HCT116 (cell line): Measurements from ENCODE around the gene GABARAPL1. TPM values are rescaled to one million over a fixed set of nuclear protein-coding genes. Genes with fewer than 3 reads are reported as not detected.

Source experiments
- ATAC-seq: fragments of 200-7000 bp; cut with Tn5 transposase; 2 replicates; pipeline ENCODE4 v1.9.1; 2020; ENCODE audit warnings: mild to moderate bottlenecking, moderate library complexity
- BruUV-seq: library from RNA; stranded (reverse); fragments of 400-500 nt; replicated peaks from 2 replicates; lab custom pipeline; 2021; lab: Mats Ljungman, UMichigan
- CTCF ChIA-PET: fragments of 300-600 bp; sonication (Branson Sonifier 250); formaldehyde crosslinking; loops from one replicate; lab custom pipeline; 2021; ENCODE audit warnings: antibody characterized with exemption; lab: Charles Lee
- POLR2A ChIA-PET: fragments of 300-600, 350-600 bp; sonication (Branson Sonifier 250); formaldehyde crosslinking; loops from one replicate; lab custom pipeline; 2021; ENCODE audit warnings: antibody characterized with exemption; lab: Charles Lee
- RAD21 ChIA-PET, 2 experiments: fragments of 300-600 bp; sonication (Branson Sonifier 250); formaldehyde crosslinking; loops; one replicate each; lab custom pipeline; 2023; ENCODE audit warnings: low total read pairs in 2 of 2; ENCODE audit not compliant: uncharacterized antibody in 2 of 2, unreplicated experiment in 2 of 2, low non-redundant PET in 1 of 2; lab: Charles Lee
- DNase-seq: peaks from one replicate; pipeline ENCODE4 v3.0.0-alpha.2; 2010; ENCODE audit warnings: low read depth, low spot score
- H2AFZ ChIP-seq: fragments of 200-600 bp; shearing (Covaris generic), sonication (generic); 2 replicates; pipeline ENCODE4 v1.6.1; 2017; ENCODE audit warnings: low read depth, mixed run types, mixed read lengths, antibody characterized with exemption, low read length; ENCODE audit not compliant: poor library complexity, severe bottlenecking
- H3K27ac ChIP-seq: 2 replicates; pipeline ENCODE4 v1.5.1; 2012; ENCODE audit warnings: low read depth, low read length
- H3K27me3 ChIP-seq: fragments of 200-600 bp; sonication (generic); 2 replicates; pipeline ENCODE4 v1.6.1; 2016; ENCODE audit warnings: mixed run types, low read length, mixed read lengths; ENCODE audit not compliant: insufficient read depth
- H3K36me3 ChIP-seq, 2 experiments: fragments of 200-500 bp in 1 of 2; fragments of 200-600 bp in 1 of 2; sonication (Bioruptor generic) in 1 of 2; sonication (generic) in 1 of 2; 2 replicates each; pipeline versions ENCODE4 v1.5.1 to v1.6.1; 2014 to 2016; ENCODE audit warnings: low read length in 2 of 2, inconsistent platforms in 1 of 2, mixed read lengths in 1 of 2, mixed run types in 1 of 2; ENCODE audit not compliant: insufficient read depth in 2 of 2, control insufficient read depth in 1 of 2
- H3K4me1 ChIP-seq, 2 experiments: fragments of 200-600 bp in 1 of 2; sonication (generic) in 1 of 2; 2 replicates each; pipeline versions ENCODE4 v1.5.1 to v1.6.1; 2012 to 2017; ENCODE audit warnings: low read length in 2 of 2, inconsistent platforms in 1 of 2, mild to moderate bottlenecking in 1 of 2, mixed read lengths in 1 of 2, mixed run types in 1 of 2, moderate library complexity in 1 of 2; ENCODE audit not compliant: insufficient read depth in 2 of 2, control insufficient read depth in 1 of 2
- H3K4me2 ChIP-seq: fragments of 200-600 bp; sonication (generic); 2 replicates; pipeline ENCODE4 v1.6.1; 2017; ENCODE audit warnings: mixed run types, low read length, mixed read lengths
- H3K4me3 ChIP-seq, 2 experiments: fragments of 200-600 bp in 1 of 2; sonication (generic) in 1 of 2; replicated peaks in 1 of 2; 2 replicates each; pipeline ENCODE4 v1.5.1; 2011 to 2016; ENCODE audit warnings: low read length in 2 of 2, control low read depth in 1 of 2, low read depth in 1 of 2, mild to moderate bottlenecking in 1 of 2, mixed read lengths in 1 of 2, mixed run types in 1 of 2
- H3K79me2 ChIP-seq: fragments of 200-600 bp; sonication (generic); 2 replicates; pipeline ENCODE4 v1.6.1; 2017; ENCODE audit warnings: mild to moderate bottlenecking, mixed run types, low read length, moderate library complexity, mixed read lengths; ENCODE audit not compliant: insufficient read depth
- H3K9ac ChIP-seq: fragments of 200-600 bp; sonication (generic); 2 replicates; pipeline ENCODE4 v1.6.1; 2016; ENCODE audit warnings: low read length, mixed read lengths
- H3K9me2 ChIP-seq: fragments of 200-600 bp; sonication (generic), shearing (Covaris generic); 2 replicates; pipeline ENCODE4 v1.6.1; 2017; ENCODE audit warnings: mixed run types, mild to moderate bottlenecking, moderate library complexity; ENCODE audit not compliant: insufficient read depth
- H3K9me3 ChIP-seq, 2 experiments: fragments of 200-500 bp in 1 of 2; fragments of 200-600 bp in 1 of 2; sonication (Bioruptor generic) in 1 of 2; sonication (generic) in 1 of 2; 2 replicates each; pipeline ENCODE4 v1.6.1; 2014 to 2017; ENCODE audit warnings: low read length in 2 of 2, mixed read lengths in 2 of 2, inconsistent platforms in 1 of 2, low read depth in 1 of 2, mild to moderate bottlenecking in 1 of 2, mixed run types in 1 of 2, moderate library complexity in 1 of 2; ENCODE audit not compliant: control insufficient read depth in 1 of 2, insufficient read depth in 1 of 2
- H4K20me1 ChIP-seq: fragments of 200-600 bp; sonication (generic), shearing (Covaris generic); 2 replicates; pipeline ENCODE4 v1.6.1; 2017; ENCODE audit warnings: mixed run types, mild to moderate bottlenecking, moderate library complexity; ENCODE audit not compliant: insufficient read depth
- CEBPB ChIP-seq: IDR thresholded peaks from 2 replicates; pipeline ENCODE4 v1.6.1; 2012; ENCODE audit warnings: low read depth
- EGR1 ChIP-seq: IDR thresholded peaks from 2 replicates; pipeline ENCODE4 v1.6.1; 2012; ENCODE audit warnings: low read depth
- ELF1 ChIP-seq: IDR thresholded peaks from 2 replicates; pipeline ENCODE4 v1.6.1; 2012; ENCODE audit warnings: low read depth, borderline replicate concordance
- EZH2 ChIP-seq: fragments of 200-600 bp; sonication (generic); IDR thresholded peaks from 2 replicates; pipeline ENCODE4 v1.6.1; 2017; ENCODE audit warnings: antibody characterized with exemption, mixed run types
- FOSL1 ChIP-seq: IDR thresholded peaks from 2 replicates; pipeline ENCODE4 v1.6.1; 2012; ENCODE audit warnings: low read depth
- JUND ChIP-seq: IDR thresholded peaks from 2 replicates; pipeline ENCODE4 v1.6.1; 2012
- POLR2A ChIP-seq: IDR thresholded peaks from 2 replicates; pipeline ENCODE4 v1.7.0; 2011; ENCODE audit warnings: borderline replicate concordance; ENCODE audit not compliant: insufficient read depth, insufficient read length; ENCODE audit errors: extremely low read depth
- RAD21 ChIP-seq: IDR thresholded peaks from 2 replicates; pipeline ENCODE4 v1.6.1; 2012; ENCODE audit warnings: low read depth, mild to moderate bottlenecking
- SIN3A ChIP-seq: IDR thresholded peaks from 2 replicates; pipeline ENCODE4 v1.6.1; 2012; ENCODE audit warnings: low read depth
- SRF ChIP-seq: IDR thresholded peaks from 2 replicates; pipeline ENCODE4 v1.6.1; 2012; ENCODE audit warnings: low read depth
- TCF7L2 ChIP-seq: IDR thresholded peaks from 2 replicates; pipeline ENCODE4 v1.7.0; 2011; ENCODE audit warnings: borderline replicate concordance, inconsistent platforms; ENCODE audit not compliant: insufficient read depth, insufficient read length; ENCODE audit errors: extremely low read depth
- YY1 ChIP-seq: IDR thresholded peaks from 2 replicates; pipeline ENCODE4 v1.6.1; 2011; ENCODE audit warnings: low read length, low read depth, moderate library complexity, mild to moderate bottlenecking; ENCODE audit not compliant: insufficient replicate concordance; ENCODE audit errors: extremely low read depth
- intact Hi-C: fragments of 100-400 bp; cut with micrococcal nuclease; formaldehyde crosslinking; loops from 2 replicates; pipeline ENCODE4 v1.10.0; 2022
- total RNA-seq: library from RNA; stranded (reverse); gene quantifications from one replicate; pipeline ENCODE4 v1.2.1, GENCODE V29; 2021; ENCODE audit not compliant: unreplicated experiment
- TF ChIP-seq, protein P1 (sequence below): IDR thresholded peaks from 2 replicates; pipeline ENCODE4 v1.6.1; 2011; ENCODE audit warnings: mild to moderate bottlenecking, low read length, moderate library complexity; ENCODE audit not compliant: insufficient replicate concordance; ENCODE audit errors: extremely low read depth
- TF ChIP-seq, protein P2 (sequence below): IDR thresholded peaks from 2 replicates; pipeline ENCODE4 v1.6.1; 2012; ENCODE audit warnings: low read depth
- TF ChIP-seq, protein P3 (sequence below): IDR thresholded peaks from 2 replicates; pipeline ENCODE4 v1.6.1; 2012
- TF ChIP-seq, protein P4 (sequence below): IDR thresholded peaks from 2 replicates; pipeline ENCODE4 v1.6.1; 2012
- TF ChIP-seq, protein P5 (sequence below), 3 experiments: fragments of 200-600 bp in 1 of 3; sonication (generic) in 1 of 3; IDR thresholded peaks in 2 of 3; conservative IDR thresholded peaks in 1 of 3; 2 replicates each; pipeline ENCODE4 v1.5.1; 2012 to 2017; ENCODE audit warnings: low read depth in 2 of 3, low read length in 2 of 3, antibody characterized with exemption in 1 of 3, borderline replicate concordance in 1 of 3, control low read depth in 1 of 3, mild to moderate bottlenecking in 1 of 3, mixed read lengths in 1 of 3, mixed run types in 1 of 3, moderate library complexity in 1 of 3; ENCODE audit not compliant: insufficient read depth in 1 of 3

Gene GABARAPL1
- total RNA-seq, 1 experiment from 2014 or later, result 35.5 TPM

DNA sequence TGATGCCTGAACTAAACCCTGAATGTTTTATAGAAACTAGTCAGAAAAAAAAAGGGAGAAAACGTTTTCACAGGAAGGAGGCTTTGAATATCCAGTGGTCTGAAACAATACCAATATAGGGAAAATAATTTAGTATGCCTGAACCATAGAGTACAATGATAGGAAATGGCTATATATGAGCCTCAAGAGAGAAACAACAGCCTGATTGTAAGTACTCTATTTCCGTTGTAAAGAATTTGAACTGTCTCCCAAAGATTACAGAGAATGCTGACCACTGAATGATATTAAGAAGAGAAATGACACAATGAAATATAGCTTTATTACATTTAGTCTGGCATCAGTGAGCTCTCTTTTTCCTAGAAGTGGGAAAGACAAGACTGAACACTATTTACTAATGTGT lies 5.5 kb upstream of the GABARAPL1 start:
- no peak overlapping the region for H3K4me3 ChIP-seq
- no peak overlapping the region for H3K27ac ChIP-seq
- peaks cover 9 to 32% of the 10 kb centered on the region in 2 experiments; a peak in 3 of 4 replicates for H3K4me1 ChIP-seq
- H3K9me3 ChIP-seq, result no peaks in the 10 kb centered on the region
- ChIA-PET CTCF (no interaction called here), POLR2A (interaction anchor here (0.6 kb wide), 1 partner anchor 50 kb away, joined by 3 read pairs; no protein-coding TSS in a partner anchor), RAD21 (no interaction called here)
- intact Hi-C loops, result no loop called here
- TF ChIP-seq, protein P1, sequence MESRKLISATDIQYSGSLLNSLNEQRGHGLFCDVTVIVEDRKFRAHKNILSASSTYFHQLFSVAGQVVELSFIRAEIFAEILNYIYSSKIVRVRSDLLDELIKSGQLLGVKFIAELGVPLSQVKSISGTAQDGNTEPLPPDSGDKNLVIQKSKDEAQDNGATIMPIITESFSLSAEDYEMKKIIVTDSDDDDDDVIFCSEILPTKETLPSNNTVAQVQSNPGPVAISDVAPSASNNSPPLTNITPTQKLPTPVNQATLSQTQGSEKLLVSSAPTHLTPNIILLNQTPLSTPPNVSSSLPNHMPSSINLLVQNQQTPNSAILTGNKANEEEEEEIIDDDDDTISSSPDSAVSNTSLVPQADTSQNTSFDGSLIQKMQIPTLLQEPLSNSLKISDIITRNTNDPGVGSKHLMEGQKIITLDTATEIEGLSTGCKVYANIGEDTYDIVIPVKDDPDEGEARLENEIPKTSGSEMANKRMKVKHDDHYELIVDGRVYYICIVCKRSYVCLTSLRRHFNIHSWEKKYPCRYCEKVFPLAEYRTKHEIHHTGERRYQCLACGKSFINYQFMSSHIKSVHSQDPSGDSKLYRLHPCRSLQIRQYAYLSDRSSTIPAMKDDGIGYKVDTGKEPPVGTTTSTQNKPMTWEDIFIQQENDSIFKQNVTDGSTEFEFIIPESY, result no peak
- TF ChIP-seq, protein P2, sequence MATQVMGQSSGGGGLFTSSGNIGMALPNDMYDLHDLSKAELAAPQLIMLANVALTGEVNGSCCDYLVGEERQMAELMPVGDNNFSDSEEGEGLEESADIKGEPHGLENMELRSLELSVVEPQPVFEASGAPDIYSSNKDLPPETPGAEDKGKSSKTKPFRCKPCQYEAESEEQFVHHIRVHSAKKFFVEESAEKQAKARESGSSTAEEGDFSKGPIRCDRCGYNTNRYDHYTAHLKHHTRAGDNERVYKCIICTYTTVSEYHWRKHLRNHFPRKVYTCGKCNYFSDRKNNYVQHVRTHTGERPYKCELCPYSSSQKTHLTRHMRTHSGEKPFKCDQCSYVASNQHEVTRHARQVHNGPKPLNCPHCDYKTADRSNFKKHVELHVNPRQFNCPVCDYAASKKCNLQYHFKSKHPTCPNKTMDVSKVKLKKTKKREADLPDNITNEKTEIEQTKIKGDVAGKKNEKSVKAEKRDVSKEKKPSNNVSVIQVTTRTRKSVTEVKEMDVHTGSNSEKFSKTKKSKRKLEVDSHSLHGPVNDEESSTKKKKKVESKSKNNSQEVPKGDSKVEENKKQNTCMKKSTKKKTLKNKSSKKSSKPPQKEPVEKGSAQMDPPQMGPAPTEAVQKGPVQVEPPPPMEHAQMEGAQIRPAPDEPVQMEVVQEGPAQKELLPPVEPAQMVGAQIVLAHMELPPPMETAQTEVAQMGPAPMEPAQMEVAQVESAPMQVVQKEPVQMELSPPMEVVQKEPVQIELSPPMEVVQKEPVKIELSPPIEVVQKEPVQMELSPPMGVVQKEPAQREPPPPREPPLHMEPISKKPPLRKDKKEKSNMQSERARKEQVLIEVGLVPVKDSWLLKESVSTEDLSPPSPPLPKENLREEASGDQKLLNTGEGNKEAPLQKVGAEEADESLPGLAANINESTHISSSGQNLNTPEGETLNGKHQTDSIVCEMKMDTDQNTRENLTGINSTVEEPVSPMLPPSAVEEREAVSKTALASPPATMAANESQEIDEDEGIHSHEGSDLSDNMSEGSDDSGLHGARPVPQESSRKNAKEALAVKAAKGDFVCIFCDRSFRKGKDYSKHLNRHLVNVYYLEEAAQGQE, result no peak
- TF ChIP-seq EZH2 (no peak), TCF7L2 (no peak), FOSL1 (no peak), JUND (no peak), CEBPB (no peak), EGR1 (no peak), POLR2A (no peak), YY1 (no peak), RAD21 (no peak), ELF1 (no peak), SRF (no peak), SIN3A (no peak)
- TF ChIP-seq, protein P3, sequence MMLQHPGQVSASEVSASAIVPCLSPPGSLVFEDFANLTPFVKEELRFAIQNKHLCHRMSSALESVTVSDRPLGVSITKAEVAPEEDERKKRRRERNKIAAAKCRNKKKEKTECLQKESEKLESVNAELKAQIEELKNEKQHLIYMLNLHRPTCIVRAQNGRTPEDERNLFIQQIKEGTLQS, result no peak
- TF ChIP-seq, protein P4, sequence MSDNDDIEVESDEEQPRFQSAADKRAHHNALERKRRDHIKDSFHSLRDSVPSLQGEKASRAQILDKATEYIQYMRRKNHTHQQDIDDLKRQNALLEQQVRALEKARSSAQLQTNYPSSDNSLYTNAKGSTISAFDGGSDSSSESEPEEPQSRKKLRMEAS, result no peak
- TF ChIP-seq, protein P5, sequence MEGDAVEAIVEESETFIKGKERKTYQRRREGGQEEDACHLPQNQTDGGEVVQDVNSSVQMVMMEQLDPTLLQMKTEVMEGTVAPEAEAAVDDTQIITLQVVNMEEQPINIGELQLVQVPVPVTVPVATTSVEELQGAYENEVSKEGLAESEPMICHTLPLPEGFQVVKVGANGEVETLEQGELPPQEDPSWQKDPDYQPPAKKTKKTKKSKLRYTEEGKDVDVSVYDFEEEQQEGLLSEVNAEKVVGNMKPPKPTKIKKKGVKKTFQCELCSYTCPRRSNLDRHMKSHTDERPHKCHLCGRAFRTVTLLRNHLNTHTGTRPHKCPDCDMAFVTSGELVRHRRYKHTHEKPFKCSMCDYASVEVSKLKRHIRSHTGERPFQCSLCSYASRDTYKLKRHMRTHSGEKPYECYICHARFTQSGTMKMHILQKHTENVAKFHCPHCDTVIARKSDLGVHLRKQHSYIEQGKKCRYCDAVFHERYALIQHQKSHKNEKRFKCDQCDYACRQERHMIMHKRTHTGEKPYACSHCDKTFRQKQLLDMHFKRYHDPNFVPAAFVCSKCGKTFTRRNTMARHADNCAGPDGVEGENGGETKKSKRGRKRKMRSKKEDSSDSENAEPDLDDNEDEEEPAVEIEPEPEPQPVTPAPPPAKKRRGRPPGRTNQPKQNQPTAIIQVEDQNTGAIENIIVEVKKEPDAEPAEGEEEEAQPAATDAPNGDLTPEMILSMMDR (IDR thresholded peaks at IDR 0.05 in 2 of 3, conservative IDR thresholded peaks at IDR 0.05 in 1 of 3; ENCODE audit: borderline replicate concordance in 1 of 3, insufficient read depth in 1 of 3, low read depth in 2 of 3, low read length in 2 of 3), result no peak
- no peak overlapping the region for H2AFZ ChIP-seq
- H3K36me3 ChIP-seq, result no peaks in the 10 kb centered on the region
- H3K79me2 ChIP-seq, result no peaks in the 10 kb centered on the region
- H3K4me2 ChIP-seq, result no peak overlapping the region
- no peaks in the 10 kb centered on the region for H3K27me3 ChIP-seq
- DNase-seq (no peak), ATAC-seq (no peak)
- no TSS peak for BruUV-seq
- H3K9me2 ChIP-seq, result no peaks in the 10 kb centered on the region
- H4K20me1 ChIP-seq, result no peaks in the 10 kb centered on the region
- H3K9ac ChIP-seq, result no peak overlapping the region
